GM23248 (cell line): Measurements from ENCODE around the gene PET100. TPM values are rescaled to one million over a fixed set of nuclear protein-coding genes. Genes with fewer than 3 reads are reported as not detected.
"Not testable (repeated sequence)": the region's sequence is repeated elsewhere in the genome, so short reads cannot be mapped to it uniquely, and the experiment has no call there.

Experiments used
- DNase-seq: peaks from one replicate; pipeline ENCODE4 v3.0.0-alpha.2; 2015
- H2AFZ ChIP-seq: fragments of 200-600 bp; sonication (generic); 2 replicates; pipeline ENCODE4 v1.6.1; 2016; ENCODE audit warnings: antibody characterized with exemption
- H3F3A ChIP-seq: fragments of 200-600 bp; sonication (generic); 2 replicates; pipeline ENCODE4 v1.6.1; 2016; ENCODE audit warnings: mild to moderate bottlenecking, antibody characterized with exemption, mixed run types; ENCODE audit not compliant: insufficient read depth
- H3K27ac ChIP-seq: fragments of 200-600 bp; sonication (generic); 2 replicates; pipeline ENCODE4 v1.5.1; 2016; ENCODE audit warnings: mild to moderate bottlenecking
- H3K27me3 ChIP-seq: fragments of 200-600 bp; sonication (generic); replicated peaks from 2 replicates; pipeline ENCODE4 v1.6.1; 2016; ENCODE audit warnings: mild to moderate bottlenecking; ENCODE audit not compliant: insufficient read depth
- H3K36me3 ChIP-seq: fragments of 200-600 bp; sonication (generic); 2 replicates; pipeline ENCODE4 v1.6.1; 2016; ENCODE audit warnings: low read depth, mild to moderate bottlenecking
- H3K4me1 ChIP-seq: fragments of 200-600 bp; sonication (generic); 2 replicates; pipeline ENCODE4 v1.6.1; 2016; ENCODE audit warnings: mild to moderate bottlenecking; ENCODE audit not compliant: insufficient read depth
- H3K4me2 ChIP-seq: fragments of 200-600 bp; sonication (generic); one replicate; pipeline ENCODE4 v1.6.1; 2016; ENCODE audit warnings: mild to moderate bottlenecking; ENCODE audit not compliant: unreplicated experiment
- H3K4me3 ChIP-seq: fragments of 200-600 bp; sonication (generic); 2 replicates; pipeline ENCODE4 v1.5.1; 2016; ENCODE audit warnings: mild to moderate bottlenecking
- H3K79me2 ChIP-seq: fragments of 200-600 bp; sonication (generic); 2 replicates; pipeline ENCODE4 v1.6.1; 2016; ENCODE audit warnings: mild to moderate bottlenecking; ENCODE audit not compliant: insufficient read depth
- H3K9ac ChIP-seq: fragments of 200-600 bp; sonication (generic); 2 replicates; pipeline ENCODE4 v1.6.1; 2016; ENCODE audit warnings: mild to moderate bottlenecking
- H3K9me2 ChIP-seq: fragments of 200-600 bp; sonication (generic); 2 replicates; pipeline ENCODE4 v1.6.1; 2016; ENCODE audit warnings: mixed run types, mild to moderate bottlenecking, moderate library complexity; ENCODE audit not compliant: insufficient read depth
- H3K9me3 ChIP-seq: fragments of 200-600 bp; sonication (generic); one replicate; pipeline ENCODE4 v1.6.1; 2017; ENCODE audit warnings: low read depth
- H4K20me1 ChIP-seq: fragments of 200-600 bp; sonication (generic); 2 replicates; pipeline ENCODE4 v1.6.0; 2016; ENCODE audit not compliant: insufficient read depth
- EZH2 ChIP-seq: fragments of 200-600 bp; sonication (generic); IDR thresholded peaks from 2 replicates; pipeline ENCODE4 v1.6.1; 2018; ENCODE audit warnings: antibody characterized with exemption, mild to moderate bottlenecking; ENCODE audit not compliant: insufficient read depth, poor library complexity, severe bottlenecking
- EZH2phosphoT487 ChIP-seq: fragments of 200-600 bp; sonication (generic); IDR thresholded peaks from 2 replicates; pipeline ENCODE4 v1.6.1; 2018; ENCODE audit warnings: antibody characterized with exemption, moderate library complexity, mild to moderate bottlenecking, low read depth; ENCODE audit not compliant: insufficient read depth
- WGBS, 2 experiments: methylation state at CpG; one replicate each; pipeline ENCODE4 v1.1.6; 2015 to 2017; ENCODE audit warnings: low lambda C conversion rate in 2 of 2, low coverage in 1 of 2; ENCODE audit errors: missing lambda C conversion rate in 2 of 2; 5-methylcytosine and 5-hydroxymethylcytosine counted together
- in situ Hi-C: fragments of 300-500 bp; cut with MboI; formaldehyde crosslinking; loops from 2 replicates; pipeline ENCODE4 v1.15.0; 2020
- polyA plus RNA-seq: library from polyadenylated mRNA; unstranded; fragments of >200 nt; fragmentation: Nextera tagmentation; extraction: Ambion mirVana; gene quantifications from 2 replicates; pipeline ENCODE4 v1.2.1, GENCODE V29; 2016
- total RNA-seq: library from RNA; depleted of rRNA; stranded (reverse); fragments of >200 nt; shearing (Covaris generic); gene quantifications from 2 replicates; pipeline ENCODE4 v1.2.3, GENCODE V29; 2014

PET100 gene
- total and polyA plus RNA-seq, 2 experiments from 2014 or later: 13.5 to 199 TPM

GRCh38 chr19:7641290-7642276, 12.0 kb downstream of the PET100 start:
- H3K27ac ChIP-seq: no peak overlapping the region
- H3K9me2 ChIP-seq: no peaks in the 10 kb centered on the region
- no peak overlapping the region for H3K4me3 ChIP-seq
- H3K4me1 ChIP-seq: no peaks in the 10 kb centered on the region
- H3F3A ChIP-seq: no peaks in the 10 kb centered on the region
- no peaks in the 10 kb centered on the region for H3K79me2 ChIP-seq
- TF ChIP-seq EZH2phosphoT487: no peak
- no peak for TF ChIP-seq EZH2
- H2AFZ ChIP-seq: no peak overlapping the region
- no peaks in the 10 kb centered on the region for H3K36me3 ChIP-seq
- in situ Hi-C loops: no loop called here
- H3K9me3 ChIP-seq: no peaks in the 10 kb centered on the region
- H3K27me3 ChIP-seq: 0 out of 2 replicates have a peak, but pooled peaks cover 7% of the 10 kb centered on the region
- no peak for DNase-seq
- H3K9ac ChIP-seq: no peak overlapping the region
- 82 to 83% methylated on average over 34 to 42 of the region's 43 CpGs for WGBS, 2 experiments
- H3K4me2 ChIP-seq: no peak overlapping the region
- no peaks in the 10 kb centered on the region for H4K20me1 ChIP-seq

- Histone ChIP-seq H3K9me2 (no peaks in the 10 kb centered on the region), H3K4me3 (no peak overlapping the region), H4K20me1 (no peaks in the 10 kb centered on the region), H3K36me3 (no peaks in the 10 kb centered on the region), H3K9me3 (no peaks in the 10 kb centered on the region), H3K4me1 (no peaks in the 10 kb centered on the region), H3K9ac (no peak overlapping the region), H3K27me3 (0 out of 2 replicates have a peak, but pooled peaks cover 6% of the 10 kb centered on the region), H3K79me2 (no peaks in the 10 kb centered on the region), H2AFZ (no peak overlapping the region), H3F3A (no peaks in the 10 kb centered on the region), H3K4me2 (no peak overlapping the region), H3K27ac (no peak overlapping the region)
- no peak for TF ChIP-seq EZH2
- no peak for TF ChIP-seq EZH2phosphoT487
- no peak for DNase-seq
- in situ Hi-C loops: no loop called here
- WGBS, 2 experiments: 71 to 73% methylated on average over 23 to 27 of the region's 27 CpGs
These were observed 12.9 kb downstream of the PET100 start for GRCh38 chr19:7642295-7643030.

- H3K79me2 ChIP-seq: no peaks in the 10 kb centered on the region
- H3F3A ChIP-seq: no peaks in the 10 kb centered on the region
- H4K20me1 ChIP-seq: no peaks in the 10 kb centered on the region
- no peak overlapping the region for H3K27ac ChIP-seq
- WGBS, 2 experiments: 85% methylated on average over 7 to 8 of the region's 8 CpGs
- H3K4me1 ChIP-seq: no peaks in the 10 kb centered on the region
- H3K9ac ChIP-seq: no peak overlapping the region
- H3K9me3 ChIP-seq: no peaks in the 10 kb centered on the region
- no peak overlapping the region for H2AFZ ChIP-seq
- no peak for TF ChIP-seq EZH2
- no peak for TF ChIP-seq EZH2phosphoT487
- H3K4me2 ChIP-seq: no peak overlapping the region
- DNase-seq: no peak
- H3K36me3 ChIP-seq: no peaks in the 10 kb centered on the region
- in situ Hi-C loops: no loop called here
- no peaks in the 10 kb centered on the region for H3K9me2 ChIP-seq
- 0 out of 2 replicates have a peak, but pooled peaks cover 2% of the 10 kb centered on the region for H3K27me3 ChIP-seq
- no peak overlapping the region for H3K4me3 ChIP-seq
These were observed 13.4 kb downstream of the PET100 start for GRCh38 chr19:7643031-7643415.

- H3K4me2 ChIP-seq, in situ Hi-C loops, H3K36me3 ChIP-seq, H3K27me3 ChIP-seq, H4K20me1 ChIP-seq, H3K4me1 ChIP-seq, H3K27ac ChIP-seq, H3K9me3 ChIP-seq, DNase-seq, H3K9me2 ChIP-seq, H3K79me2 ChIP-seq, H2AFZ ChIP-seq, H3K4me3 ChIP-seq, H3F3A ChIP-seq, H3K9ac ChIP-seq: not testable (repeated sequence)
- 66 to 100% methylated on average over 2 to 10 of the region's 10 CpGs for WGBS, 2 experiments
These were observed 14.3 kb downstream of the PET100 start for GRCh38 chr19:7643629-7644549.
